Vagina (tissue), 2 donors: ENCODE results near the gene MAG.

ENCODE experiments used
- POLR2A ChIP-seq, 2 donors: fragments of 450-650 bp; IDR thresholded peaks; one replicate each; pipeline ENCODE4 v1.6.1; 2017; ENCODE audit warnings: antibody characterized with exemption in 2 of 2, mild to moderate bottlenecking in 2 of 2, moderate library complexity in 2 of 2
- POLR2AphosphoS5 ChIP-seq, 2 donors: sonication (generic); formaldehyde crosslinking; IDR thresholded peaks; one replicate each; pipeline ENCODE4 v1.9.0; 2017; ENCODE audit warnings: antibody characterized with exemption in 2 of 2, mild to moderate bottlenecking in 2 of 2, low read depth in 1 of 2; ENCODE audit not compliant: insufficient read depth in 1 of 2
- TF ChIP-seq, protein P1 (sequence below), 3 experiments: fragments of 450-650 bp in 2 of 3; fragments of 200-600 bp in 1 of 3; sonication (generic) in 1 of 3; IDR thresholded peaks; one replicate each; pipeline ENCODE4 v1.5.1; 2017 to 2019; ENCODE audit warnings: antibody characterized with exemption in 3 of 3, mild to moderate bottlenecking in 2 of 3, moderate library complexity in 2 of 3

GRCh38 chr19:35278578-35279284 lies 13.2 kb upstream of the MAG start:
- TF ChIP-seq POLR2A (IDR thresholded peaks at IDR 0.05) (no peak), POLR2AphosphoS5 (IDR thresholded peaks at IDR 0.05; ENCODE audit: insufficient read depth in 1 of 2, low read depth in 1 of 2) (no peak)
- TF ChIP-seq, protein P1, sequence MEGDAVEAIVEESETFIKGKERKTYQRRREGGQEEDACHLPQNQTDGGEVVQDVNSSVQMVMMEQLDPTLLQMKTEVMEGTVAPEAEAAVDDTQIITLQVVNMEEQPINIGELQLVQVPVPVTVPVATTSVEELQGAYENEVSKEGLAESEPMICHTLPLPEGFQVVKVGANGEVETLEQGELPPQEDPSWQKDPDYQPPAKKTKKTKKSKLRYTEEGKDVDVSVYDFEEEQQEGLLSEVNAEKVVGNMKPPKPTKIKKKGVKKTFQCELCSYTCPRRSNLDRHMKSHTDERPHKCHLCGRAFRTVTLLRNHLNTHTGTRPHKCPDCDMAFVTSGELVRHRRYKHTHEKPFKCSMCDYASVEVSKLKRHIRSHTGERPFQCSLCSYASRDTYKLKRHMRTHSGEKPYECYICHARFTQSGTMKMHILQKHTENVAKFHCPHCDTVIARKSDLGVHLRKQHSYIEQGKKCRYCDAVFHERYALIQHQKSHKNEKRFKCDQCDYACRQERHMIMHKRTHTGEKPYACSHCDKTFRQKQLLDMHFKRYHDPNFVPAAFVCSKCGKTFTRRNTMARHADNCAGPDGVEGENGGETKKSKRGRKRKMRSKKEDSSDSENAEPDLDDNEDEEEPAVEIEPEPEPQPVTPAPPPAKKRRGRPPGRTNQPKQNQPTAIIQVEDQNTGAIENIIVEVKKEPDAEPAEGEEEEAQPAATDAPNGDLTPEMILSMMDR (IDR thresholded peaks at IDR 0.05): no peak
